CD14-positive monocyte (primary cell): ENCODE data around the gene SEPHS1. TPM values are rescaled to one million over a fixed set of nuclear protein-coding genes. Genes with fewer than 3 reads are reported as not detected.
A peak's percentile ranks its signal among the peaks of the same experiment; 100 is the strongest.

ENCODE experiments used
- DNase-seq, 3 donors: peaks; one replicate each; pipeline ENCODE4 v3.0.0-alpha.2; 2011 to 2022
- H2AFZ ChIP-seq: 2 replicates; pipeline ENCODE4 v1.6.0; 2012; ENCODE audit warnings: mild to moderate bottlenecking, low read depth, low read length, inconsistent platforms; ENCODE audit not compliant: insufficient read depth, poor library complexity, severe bottlenecking
- H3K27ac ChIP-seq, 2 donors: 1 replicate in 1 of 2; 2 replicates in 1 of 2; pipeline ENCODE4 v1.5.1; 2012 to 2013; ENCODE audit warnings: low read length in 2 of 2, control low read depth in 1 of 2, inconsistent platforms in 1 of 2, low read depth in 1 of 2, mild to moderate bottlenecking in 1 of 2
- H3K27me3 ChIP-seq, 2 donors: one replicate each; pipeline versions ENCODE4 v1.6.0 to v1.6.1; 2011 to 2013; ENCODE audit warnings: low read length in 2 of 2; ENCODE audit not compliant: control insufficient read depth in 2 of 2, insufficient read depth in 2 of 2
- H3K36me3 ChIP-seq, 2 donors: replicated peaks in 1 of 2; 1 replicate in 1 of 2; 2 replicates in 1 of 2; pipeline versions ENCODE4 v1.5.1 to v1.6.1; 2012 to 2013; ENCODE audit warnings: low read length in 2 of 2, control low read depth in 1 of 2, inconsistent platforms in 1 of 2, mild to moderate bottlenecking in 1 of 2; ENCODE audit not compliant: insufficient read depth in 2 of 2, control insufficient read depth in 1 of 2
- H3K4me1 ChIP-seq, 2 donors: 1 replicate in 1 of 2; 2 replicates in 1 of 2; pipeline versions ENCODE4 v1.5.1 to v1.6.1; 2012 to 2013; ENCODE audit warnings: low read length in 2 of 2, control low read depth in 1 of 2, inconsistent platforms in 1 of 2, mild to moderate bottlenecking in 1 of 2, moderate library complexity in 1 of 2; ENCODE audit not compliant: insufficient read depth in 2 of 2, control insufficient read depth in 1 of 2
- H3K4me2 ChIP-seq: replicated peaks from 2 replicates; pipeline ENCODE3; 2012; ENCODE audit warnings: low read length, moderate library complexity, mild to moderate bottlenecking; ENCODE audit not compliant: poor library complexity, severe bottlenecking; ENCODE audit errors: extremely low read depth
- H3K4me3 ChIP-seq, 3 experiments: fragments of 200-600 bp in 1 of 3; sonication (generic) in 1 of 3; replicated peaks in 1 of 3; 1 replicate in 2 of 3; 2 replicates in 1 of 3; pipeline ENCODE4 v1.5.1; 2011 to 2013; ENCODE audit warnings: low read length in 3 of 3, mild to moderate bottlenecking in 3 of 3, control low read depth in 2 of 3, low read depth in 2 of 3, inconsistent platforms in 1 of 3, moderate library complexity in 1 of 3
- H3K79me2 ChIP-seq: 2 replicates; pipeline ENCODE4 v1.6.0; 2012; ENCODE audit warnings: mild to moderate bottlenecking, control low read depth, inconsistent platforms, low read length, moderate library complexity; ENCODE audit not compliant: insufficient read depth
- H3K9ac ChIP-seq: 2 replicates; pipeline ENCODE4 v1.6.0; 2017; ENCODE audit warnings: low read length, mild to moderate bottlenecking; ENCODE audit not compliant: insufficient read depth, poor library complexity, severe bottlenecking
- H3K9me3 ChIP-seq, 2 donors: replicated peaks in 1 of 2; 1 replicate in 1 of 2; 2 replicates in 1 of 2; pipeline versions ENCODE4 v1.5.1 to v1.6.1; 2012 to 2013; ENCODE audit warnings: low read length in 2 of 2, control low read depth in 1 of 2; ENCODE audit not compliant: control insufficient read depth in 1 of 2, insufficient read depth in 1 of 2
- H4K20me1 ChIP-seq: 2 replicates; pipeline ENCODE4 v1.6.0; 2012; ENCODE audit warnings: mild to moderate bottlenecking, low read length, control low read depth, moderate library complexity; ENCODE audit not compliant: insufficient read depth
- H3K27ac Mint-ChIP-seq, 7 donors: one replicate each; pipeline ENCODE4 v1.8.0; 2020; ENCODE audit warnings: mild to moderate bottlenecking in 7 of 7, mixed read lengths in 7 of 7, moderate library complexity in 6 of 7, inconsistent platforms in 2 of 7
- H3K27me3 Mint-ChIP-seq, 3 donors: one replicate each; pipeline ENCODE4 v1.8.0; 2021 to 2022; ENCODE audit warnings: low read depth in 3 of 3, mild to moderate bottlenecking in 3 of 3, mixed read lengths in 3 of 3, moderate library complexity in 3 of 3, inconsistent platforms in 1 of 3
- H3K36me3 Mint-ChIP-seq, 2 donors: one replicate each; pipeline ENCODE4 v1.8.0; 2020; ENCODE audit warnings: mixed read lengths in 2 of 2, inconsistent platforms in 1 of 2, mild to moderate bottlenecking in 1 of 2
- H3K4me1 Mint-ChIP-seq: one replicate; pipeline ENCODE4 v1.8.0; 2020; ENCODE audit warnings: mild to moderate bottlenecking, mixed read lengths
- H3K4me3 Mint-ChIP-seq, 2 donors: one replicate each; pipeline ENCODE4 v1.8.0; 2020; ENCODE audit warnings: mild to moderate bottlenecking in 2 of 2, mixed read lengths in 2 of 2, moderate library complexity in 1 of 2
- H3K9me3 Mint-ChIP-seq, 7 donors: one replicate each; pipeline ENCODE4 v1.8.0; 2020 to 2022; ENCODE audit warnings: mixed read lengths in 7 of 7, mild to moderate bottlenecking in 6 of 7, moderate library complexity in 6 of 7, inconsistent platforms in 2 of 7
- CTCF ChIP-seq: fragments of 200-600 bp; IDR thresholded peaks from one replicate; pipeline ENCODE4 v1.8.0; 2022; ENCODE audit warnings: antibody characterized with exemption, mild to moderate bottlenecking
- WGBS: methylation state at CpG from one replicate; pipeline ENCODE4 v1.1.5; 2013; ENCODE audit warnings: missing lambda C conversion rate; ENCODE audit not compliant: insufficient coverage; 5-methylcytosine and 5-hydroxymethylcytosine counted together
- intact Hi-C, 2 donors: fragments of 100-400 bp; cut with micrococcal nuclease; formaldehyde crosslinking; loops; one replicate each; pipeline versions ENCODE4 v1.15.0 to v1.15.1; 2023
- polyA plus RNA-seq, 3 donors: library from polyadenylated mRNA; depleted of rRNA in 1 of 3; unstranded in 2 of 3; stranded (reverse) in 1 of 3; fragments of 300-500 nt in 2 of 3; fragments of >200 nt in 1 of 3; fragmentation: Illumina TruSeq in 2 of 3; gene quantifications; 1 replicate in 2 of 3; 2 replicates in 1 of 3; pipeline ENCODE4 v1.2.3, GENCODE V29; 2012 to 2021

SEPHS1 gene
- polyA plus RNA-seq, 3 donors: 11.9 to 16.3 (median 15.1) TPM

GRCh38 chr10:13319166-13319565 lies 28.9 kb downstream of the SEPHS1 start:
- Mint-ChIP-seq H3K27me3 (no peaks in the 10 kb centered on the region), H3K27ac (peak overlapping the region in 1 of 7 donors; percentile 14), H3K36me3 (peaks cover 51 to 62% of the 10 kb centered on the region in 2 donors), H3K4me1 (no peaks in the 10 kb centered on the region), H3K9me3 (no peaks in the 10 kb centered on the region), H3K4me3 (no peak overlapping the region)
- Histone ChIP-seq H3K9ac (no peak overlapping the region), H3K79me2 (no peaks in the 10 kb centered on the region), H3K4me2 (no peak overlapping the region), H3K27me3 (no peaks in the 10 kb centered on the region), H4K20me1 (no peaks in the 10 kb centered on the region), H3K36me3 (peaks cover 41 to 58% of the 10 kb centered on the region in 2 donors), H2AFZ (no peak overlapping the region), H3K4me1 (no peaks in the 10 kb centered on the region), H3K4me3 (no peak overlapping the region), H3K27ac (no peak overlapping the region), H3K9me3 (no peaks in the 10 kb centered on the region)
- no peak for TF ChIP-seq CTCF
- 100% methylated on average over 3 of the region's 7 CpGs for WGBS
- DNase-seq: no peak
- intact Hi-C loops: no loop called here

GRCh38 chr10:13317474-13317873 lies 30.6 kb downstream of the SEPHS1 start:
- Histone ChIP-seq H2AFZ (no peak overlapping the region), H3K4me3 (no peak overlapping the region), H3K4me1 (no peaks in the 10 kb centered on the region), H3K36me3 (peaks cover 31 to 43% of the 10 kb centered on the region in 2 donors), H3K27me3 (no peaks in the 10 kb centered on the region), H3K4me2 (no peak overlapping the region), H3K9ac (no peak overlapping the region), H3K27ac (no peak overlapping the region), H3K79me2 (no peaks in the 10 kb centered on the region), H4K20me1 (no peaks in the 10 kb centered on the region), H3K9me3 (no peaks in the 10 kb centered on the region)
- no peaks in the 10 kb centered on the region for H3K27me3 Mint-ChIP-seq
- no peak overlapping the region for H3K27ac Mint-ChIP-seq
- 91% methylated on average over 4 of the region's 6 CpGs for WGBS
- H3K4me3 Mint-ChIP-seq: no peak overlapping the region
- H3K36me3 Mint-ChIP-seq: peaks cover 36 to 45% of the 10 kb centered on the region in 2 donors
- no peak for DNase-seq
- intact Hi-C loops: no loop called here
- H3K9me3 Mint-ChIP-seq: no peaks in the 10 kb centered on the region
- H3K4me1 Mint-ChIP-seq: no peaks in the 10 kb centered on the region
- TF ChIP-seq CTCF: no peak
